ENCODE measurements around the gene RAB3B. TPM values are rescaled to one million over a fixed set of nuclear protein-coding genes. Genes with fewer than 3 reads are reported as not detected.
A peak's percentile ranks its signal among the peaks of the same experiment; 100 is the strongest.

RAB3B gene
- total and polyA plus RNA-seq, 2 of the 4 experiments (the other 2 are of a cell fraction): 33.6 to 78.5 TPM

GRCh38 chr1:51926171-51926812 lies 64.2 kb downstream of the RAB3B start:
- Histone ChIP-seq H3K14ac (replicated peaks; ENCODE audit: low read depth, low read length) (peak overlapping the region; percentile 82), H4K8ac (ENCODE audit: low read depth in 2 of 2, low read length in 2 of 2) (peak overlapping the region; percentile 86 to 91), H3K79me1 (ENCODE audit: low read depth in 1 of 2, low read length in 2 of 2) (peaks cover 36 to 80% of the 10 kb centered on the region in 2 experiments), H2AK9ac (replicated peaks; ENCODE audit: low read depth, low read length, poor library complexity) (no peak overlapping the region), H3K23ac (ENCODE audit: low read depth, low read length) (peak overlapping the region; percentile 99), H3K4me1 (ENCODE audit: control insufficient read depth, insufficient read depth, low read length) (peaks cover 35% of the 10 kb centered on the region), H3K4me3 (ENCODE audit: insufficient read depth, low read depth, low read length) (no peak overlapping the region), H4K20me1 (ENCODE audit: insufficient read depth, low read length) (no peaks in the 10 kb centered on the region), H3K18ac (ENCODE audit: low read depth, low read length) (peak overlapping the region; percentile 4; the same call in 1 of the 2 replicates), H3K9me3 (ENCODE audit: control insufficient read depth, insufficient read depth, low read length) (no peaks in the 10 kb centered on the region), H3K9me1 (ENCODE audit: insufficient read depth, low read length) (peaks cover 43% of the 10 kb centered on the region), H4K5ac (ENCODE audit: low read depth, low read length) (peak overlapping the region; percentile 52; the same call in 1 of the 2 replicates), H3K9ac (ENCODE audit: low read depth, low read length) (no peak overlapping the region), H3K4me2 (ENCODE audit: low read depth, low read length) (no peak overlapping the region), H4K91ac (ENCODE audit: insufficient read depth, low read depth, low read length) (peak overlapping the region; percentile 92), H2AK5ac (ENCODE audit: low read depth, low read length) (peak overlapping the region; percentile 76), H3K27me3 (ENCODE audit: control insufficient read depth, insufficient read depth, low read length) (no peaks in the 10 kb centered on the region), H2AFZ (replicated peaks; ENCODE audit: low read length, poor library complexity) (no peak overlapping the region), H3K4ac (ENCODE audit: low read depth, low read length) (peak overlapping the region; percentile 99), H3K36me3 (ENCODE audit: control insufficient read depth, insufficient read depth, low read length) (peaks cover 12% of the 10 kb centered on the region; the same call in 1 of the 2 replicates), H2BK20ac (ENCODE audit: low read depth, low read length) (peak overlapping the region; percentile 99), H2BK120ac (ENCODE audit: low read depth, low read length) (peak overlapping the region; percentile 99), H2BK15ac (ENCODE audit: low read depth, low read length) (peak overlapping the region; percentile 26), H3K27ac (ENCODE audit: insufficient read depth, low read length) (peak overlapping the region; percentile 10; the same call in 1 of the 2 replicates), H2BK5ac (ENCODE audit: low read depth, low read length, poor library complexity, severe bottlenecking) (peak overlapping the region; percentile 99), H3K56ac (ENCODE audit: extremely low read depth, insufficient read depth, low read length) (peak overlapping the region; percentile 45; the same call in 1 of the 2 replicates)
- DNase-seq (peak; percentile 59), ATAC-seq (ENCODE audit: low read depth) (peak; percentile 40)
- no TSS peak for BruUV-seq (replicated peaks)
- CTCF ChIA-PET: interaction anchor here (0.5 to 2.5 kb wide), 6 partner anchors 9 to 366 kb away, joined by 3 to 21 read pairs (median 4); no protein-coding TSS in a partner anchor
- intact Hi-C loops (cut with micrococcal nuclease) (loop anchor here (1.0 kb wide), 1 partner anchor 29 kb away; no protein-coding TSS in a partner anchor), dilution Hi-C loops (cut with HindIII; ENCODE audit: low sequenced_read_pairs, unreplicated experiment) (no loop called here), in situ Hi-C loops (cut with MboI; ENCODE audit: low sequenced_read_pairs) (no loop called here)
- POLR2A ChIA-PET (ENCODE audit: unreplicated experiment): no interaction called here
- WGBS, 2 experiments (ENCODE audit: extremely low coverage in 2 of 2, insufficient read length in 1 of 2): no CpG with 5 or more reads among the region's 5 CpGs
- TF ChIP-seq CTCF (conservative IDR thresholded peaks at IDR 0.05; ENCODE audit: low read depth, low read length) (peak; percentile 50), MXI1 (IDR thresholded peaks at IDR 0.05; ENCODE audit: borderline replicate concordance, low read depth, low read length) (no peak), RCOR1 (IDR thresholded peaks at IDR 0.05; ENCODE audit: insufficient replicate concordance, low read length) (no peak), MAFK (IDR thresholded peaks at IDR 0.05; ENCODE audit: low read depth, low read length) (no peak), NFE2L2 (IDR thresholded peaks at IDR 0.05; ENCODE audit: low read depth, low read length) (no peak), RFX5 (IDR thresholded peaks at IDR 0.05; ENCODE audit: low read depth, low read length) (no peak), MAZ (IDR thresholded peaks at IDR 0.05; ENCODE audit: borderline replicate concordance, low read depth, low read length) (no peak), FOS (IDR thresholded peaks at IDR 0.05; ENCODE audit: low read depth, low read length) (no peak), RAD21 (IDR thresholded peaks at IDR 0.05; ENCODE audit: low read length) (peak; percentile 60), CEBPB (IDR thresholded peaks at IDR 0.05; ENCODE audit: low read depth, low read length) (no peak), BHLHE40 (IDR thresholded peaks at IDR 0.05; ENCODE audit: low read depth, low read length) (no peak), POLR2A (IDR thresholded peaks at IDR 0.05; ENCODE audit: low read depth, low read length) (no peak), ELK1 (IDR thresholded peaks at IDR 0.05; ENCODE audit: borderline replicate concordance, low read depth, low read length) (no peak), CHD1 (IDR thresholded peaks at IDR 0.05; ENCODE audit: low read depth, low read length) (no peak)
- TF ChIP-seq, protein P1, sequence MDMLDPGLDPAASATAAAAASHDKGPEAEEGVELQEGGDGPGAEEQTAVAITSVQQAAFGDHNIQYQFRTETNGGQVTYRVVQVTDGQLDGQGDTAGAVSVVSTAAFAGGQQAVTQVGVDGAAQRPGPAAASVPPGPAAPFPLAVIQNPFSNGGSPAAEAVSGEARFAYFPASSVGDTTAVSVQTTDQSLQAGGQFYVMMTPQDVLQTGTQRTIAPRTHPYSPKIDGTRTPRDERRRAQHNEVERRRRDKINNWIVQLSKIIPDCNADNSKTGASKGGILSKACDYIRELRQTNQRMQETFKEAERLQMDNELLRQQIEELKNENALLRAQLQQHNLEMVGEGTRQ (IDR thresholded peaks at IDR 0.05; ENCODE audit: low read depth, low read length): no peak

Data from IMR-90 (cell line).